ENCODE measurements around the gene DAO.
"Not testable (repeated sequence)": the region's sequence is repeated elsewhere in the genome, so short reads cannot be mapped to it uniquely, and the experiment has no call there.

Gene DAO

DNA sequence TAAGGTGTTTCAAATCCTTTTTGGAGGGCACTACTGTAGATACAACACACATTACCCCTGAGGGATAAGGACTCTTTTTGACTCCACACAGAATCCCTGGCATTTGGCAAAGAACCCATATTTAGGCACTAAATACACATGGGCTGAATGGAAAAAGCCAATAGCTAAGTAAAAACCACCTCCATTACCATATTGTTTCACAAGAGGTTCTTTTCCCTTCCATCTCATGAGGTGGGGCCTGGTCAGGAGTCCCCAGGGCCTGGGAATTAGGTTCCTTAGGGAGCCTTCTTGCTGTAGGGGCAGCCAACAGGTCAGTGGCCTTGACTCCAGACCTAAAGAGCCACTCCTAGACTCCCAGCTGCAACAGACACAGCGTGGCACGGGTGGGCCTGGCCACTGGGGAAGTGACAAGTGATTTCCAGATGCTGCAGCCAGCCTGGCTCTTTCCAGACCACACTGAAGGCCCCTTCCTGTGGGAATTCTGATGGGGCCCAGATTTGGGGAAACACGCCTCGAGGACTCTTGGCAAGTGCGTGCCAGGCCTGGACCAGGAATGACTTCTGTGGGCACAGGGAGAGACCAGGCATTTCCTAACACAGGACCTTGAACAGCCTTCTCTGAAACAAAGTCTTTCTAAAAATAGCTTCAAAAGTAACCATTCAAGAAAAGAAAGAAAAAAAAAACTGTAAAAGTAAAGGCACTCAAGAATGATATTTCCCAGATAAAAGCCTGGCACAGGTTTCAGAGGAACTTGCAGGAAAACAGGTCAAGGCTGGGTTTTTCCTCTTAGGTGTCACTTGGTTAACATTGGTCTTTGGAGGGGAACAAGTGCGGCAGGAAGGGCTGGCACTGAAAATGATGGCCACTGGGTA is 40.6 kb upstream of the DAO start:
- peak; percentile 79 for DNase-seq (ENCODE audit: low read depth, low spot score)
- CTCF ChIA-PET: interaction anchor here (0.9 to 3.3 kb wide), 6 partner anchors 10 to 274 kb away, joined by 3 to 22 read pairs (median 6); no protein-coding TSS in a partner anchor
- TF ChIP-seq, protein P1, sequence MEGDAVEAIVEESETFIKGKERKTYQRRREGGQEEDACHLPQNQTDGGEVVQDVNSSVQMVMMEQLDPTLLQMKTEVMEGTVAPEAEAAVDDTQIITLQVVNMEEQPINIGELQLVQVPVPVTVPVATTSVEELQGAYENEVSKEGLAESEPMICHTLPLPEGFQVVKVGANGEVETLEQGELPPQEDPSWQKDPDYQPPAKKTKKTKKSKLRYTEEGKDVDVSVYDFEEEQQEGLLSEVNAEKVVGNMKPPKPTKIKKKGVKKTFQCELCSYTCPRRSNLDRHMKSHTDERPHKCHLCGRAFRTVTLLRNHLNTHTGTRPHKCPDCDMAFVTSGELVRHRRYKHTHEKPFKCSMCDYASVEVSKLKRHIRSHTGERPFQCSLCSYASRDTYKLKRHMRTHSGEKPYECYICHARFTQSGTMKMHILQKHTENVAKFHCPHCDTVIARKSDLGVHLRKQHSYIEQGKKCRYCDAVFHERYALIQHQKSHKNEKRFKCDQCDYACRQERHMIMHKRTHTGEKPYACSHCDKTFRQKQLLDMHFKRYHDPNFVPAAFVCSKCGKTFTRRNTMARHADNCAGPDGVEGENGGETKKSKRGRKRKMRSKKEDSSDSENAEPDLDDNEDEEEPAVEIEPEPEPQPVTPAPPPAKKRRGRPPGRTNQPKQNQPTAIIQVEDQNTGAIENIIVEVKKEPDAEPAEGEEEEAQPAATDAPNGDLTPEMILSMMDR (IDR thresholded peaks at IDR 0.05; ENCODE audit: insufficient read depth, low read length, missing control alignments): no peak
- no peak overlapping the region for H3K4me3 ChIP-seq (ENCODE audit: low read depth, low read length)
- POLR2A ChIA-PET: interaction anchor here (0.7 to 5.3 kb wide), 9 partner anchors 10 to 117 kb away, joined by 3 to 47 read pairs (median 4); partner anchors contain the start of gene SSH1

DNA sequence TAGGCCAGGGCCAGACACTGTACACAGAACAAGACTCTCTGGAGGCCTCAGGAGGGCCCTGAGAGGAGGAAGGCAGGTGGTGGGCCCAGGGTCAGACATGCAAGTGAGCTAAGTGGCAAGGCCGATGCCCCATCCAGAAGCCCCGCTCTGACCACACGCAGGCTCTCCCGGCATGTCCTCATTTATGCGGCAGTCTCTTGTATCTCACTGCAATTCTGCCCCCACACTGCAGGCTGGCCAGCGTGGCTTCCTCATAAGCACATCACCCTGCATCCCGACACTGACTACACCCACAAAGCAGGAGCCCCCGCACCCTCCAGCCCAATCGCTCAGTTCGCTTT is 40.0 kb upstream of the DAO start:
- ChIA-PET CTCF (interaction anchor here (1.2 to 3.3 kb wide), 5 partner anchors 10 to 275 kb away, joined by 3 to 22 read pairs (median 8); no protein-coding TSS in a partner anchor), POLR2A (interaction anchor here (0.7 to 5.3 kb wide), 2 partner anchors 11 to 14 kb away, joined by 3 to 47 read pairs; no protein-coding TSS in a partner anchor)
- H3K4me3 ChIP-seq (ENCODE audit: low read depth, low read length): no peak overlapping the region
- no peak for DNase-seq (ENCODE audit: low read depth, low spot score)
- TF ChIP-seq, protein P1 (IDR thresholded peaks at IDR 0.05; ENCODE audit: insufficient read depth, low read length, missing control alignments): no peak

GRCh38 chr12:108840605-108841332 is 39.1 kb upstream of the DAO start:
- TF ChIP-seq, protein P1 (IDR thresholded peaks at IDR 0.05; ENCODE audit: insufficient read depth, low read length, missing control alignments): no peak
- no peak overlapping the region for H3K4me3 ChIP-seq (ENCODE audit: low read depth, low read length)
- POLR2A ChIA-PET: interaction anchor here (1.9 to 5.3 kb wide), 2 partner anchors 10 to 14 kb away, joined by 5 to 47 read pairs; no protein-coding TSS in a partner anchor
- no peak for DNase-seq (ENCODE audit: low read depth, low spot score)
- CTCF ChIA-PET: interaction anchor here (1.2 to 2.1 kb wide), 3 partner anchors 11 to 276 kb away, joined by 3 to 8 read pairs (median 4); no protein-coding TSS in a partner anchor

GRCh38 chr12:108841825-108842224 is 38.1 kb upstream of the DAO start:
- ChIA-PET CTCF (interaction anchor here (1.3 to 1.8 kb wide), 2 partner anchors 9 to 16 kb away, joined by 5 to 6 read pairs; no protein-coding TSS in a partner anchor), POLR2A (interaction anchor here (1.9 to 5.3 kb wide), 2 partner anchors 9 to 15 kb away, joined by 5 to 47 read pairs; no protein-coding TSS in a partner anchor)
- not testable (repeated sequence) for H3K4me3 ChIP-seq (ENCODE audit: low read depth, low read length); DNase-seq (ENCODE audit: low read depth, low spot score)

GRCh38 chr12:108842361-108842760 is 37.5 kb upstream of the DAO start:
- CTCF ChIA-PET: interaction anchor here (1.3 to 1.8 kb wide), 2 partner anchors 8 to 16 kb away, joined by 5 to 6 read pairs; no protein-coding TSS in a partner anchor
- no peak for DNase-seq (ENCODE audit: low read depth, low spot score)
- no peak overlapping the region for H3K4me3 ChIP-seq (ENCODE audit: low read depth, low read length)
- POLR2A ChIA-PET: interaction anchor here (1.9 kb wide), 1 partner anchor 16 kb away, joined by 5 read pairs; no protein-coding TSS in a partner anchor
- TF ChIP-seq, protein P1 (IDR thresholded peaks at IDR 0.05; ENCODE audit: insufficient read depth, low read length, missing control alignments): no peak

DNA sequence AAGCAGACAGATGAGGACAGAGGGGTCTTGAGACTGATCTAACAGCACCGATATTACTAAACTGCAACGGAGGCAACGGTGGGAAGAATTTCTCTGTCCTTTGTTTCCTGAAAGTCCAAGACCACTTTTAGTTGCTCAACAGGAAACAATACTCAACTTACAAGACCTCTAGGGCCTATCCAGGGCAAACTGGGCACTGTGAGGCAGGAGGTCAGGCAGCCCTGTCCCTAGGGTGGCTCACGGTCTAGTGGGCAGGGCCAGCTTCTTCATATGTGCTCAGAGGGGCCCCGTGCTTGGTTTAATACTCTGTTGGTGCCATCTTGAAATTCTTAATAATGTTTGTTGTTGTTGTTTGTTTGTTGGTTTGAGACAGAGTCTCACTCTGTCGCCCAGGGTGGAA is 36.7 kb upstream of the DAO start:
- ChIA-PET CTCF (interaction anchor here (1.8 kb wide), 1 partner anchor 7 kb away, joined by 6 read pairs; no protein-coding TSS in a partner anchor), POLR2A (no interaction called here)
- H3K4me3 ChIP-seq (ENCODE audit: low read depth, low read length): no peak overlapping the region
- no peak for DNase-seq (ENCODE audit: low read depth, low spot score)
- TF ChIP-seq, protein P1 (IDR thresholded peaks at IDR 0.05; ENCODE audit: insufficient read depth, low read length, missing control alignments): no peak

Measured in AG04449 (cell line).